ENCODE measurements around the gene LARP1B. TPM values are rescaled to one million over a fixed set of nuclear protein-coding genes. Genes with fewer than 3 reads are reported as not detected.
"Not testable (repeated sequence)": the region's sequence is repeated elsewhere in the genome, so short reads cannot be mapped to it uniquely, and the experiment has no call there.

Gene LARP1B
- total and polyA plus RNA-seq, 4 donors: 17.5 to 69.6 (median 23.7) TPM

DNA sequence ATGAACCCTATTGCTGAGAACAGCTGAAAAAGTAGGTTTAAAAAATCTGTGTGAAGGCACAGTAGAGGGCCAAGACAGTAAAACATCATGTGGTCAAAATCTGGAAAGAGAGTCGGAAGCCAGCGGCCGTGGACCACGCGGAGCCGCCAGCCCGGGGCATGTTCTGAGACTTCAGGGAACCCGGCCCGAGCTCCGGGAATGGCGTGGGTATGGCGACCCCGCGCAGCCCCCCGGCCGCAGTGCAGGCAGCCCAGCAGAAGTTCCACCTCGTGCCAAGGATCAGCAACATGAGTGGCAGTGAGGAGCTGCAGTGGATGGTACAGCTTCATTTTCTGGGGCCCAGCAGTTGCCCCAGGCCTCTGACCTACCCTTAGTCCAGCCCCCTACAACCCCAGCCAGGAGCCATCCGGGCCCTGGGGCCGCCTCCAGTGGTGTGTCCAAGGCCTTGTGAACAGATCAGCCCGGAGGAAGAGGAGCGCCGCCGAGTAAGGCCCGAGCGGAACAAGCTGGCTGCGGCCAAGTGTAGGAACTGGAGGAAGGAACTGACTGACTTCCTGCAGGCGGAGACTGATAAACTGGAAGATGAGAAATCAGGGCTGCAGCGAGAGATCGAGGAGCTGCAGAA lies 94.2 kb downstream of the LARP1B start:
- H3K9me3 ChIP-seq (ENCODE audit: control insufficient read depth in 4 of 4, low read length in 3 of 4): no peaks in the 10 kb centered on the region
- DNase-seq (ENCODE audit: low spot score): no peak
- no peak overlapping the region for H3K27ac ChIP-seq (ENCODE audit: low read depth in 1 of 2, low read length in 2 of 2)
- H3K4me1 ChIP-seq (ENCODE audit: control insufficient read depth in 4 of 4, insufficient read depth in 4 of 4, low read length in 3 of 4): peaks cover 0 to 2% (median 0%) of the 10 kb centered on the region in 4 donors
- H3K9ac ChIP-seq (ENCODE audit: low read depth in 1 of 2, low read length in 2 of 2): no peak overlapping the region
- WGBS: 94% methylated on average over 29 of the region's 29 CpGs
- TF ChIP-seq, protein P1, sequence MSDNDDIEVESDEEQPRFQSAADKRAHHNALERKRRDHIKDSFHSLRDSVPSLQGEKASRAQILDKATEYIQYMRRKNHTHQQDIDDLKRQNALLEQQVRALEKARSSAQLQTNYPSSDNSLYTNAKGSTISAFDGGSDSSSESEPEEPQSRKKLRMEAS (IDR thresholded peaks at IDR 0.05): no peak
- TF ChIP-seq FOXA2 (IDR thresholded peaks at IDR 0.05): no peak
- no peak for TF ChIP-seq GABPA (IDR thresholded peaks at IDR 0.05 in 1 of 2, conservative IDR thresholded peaks at IDR 0.05 in 1 of 2)
- no peak for TF ChIP-seq FOXA1 (IDR thresholded peaks at IDR 0.05)
- TF ChIP-seq, protein P2, sequence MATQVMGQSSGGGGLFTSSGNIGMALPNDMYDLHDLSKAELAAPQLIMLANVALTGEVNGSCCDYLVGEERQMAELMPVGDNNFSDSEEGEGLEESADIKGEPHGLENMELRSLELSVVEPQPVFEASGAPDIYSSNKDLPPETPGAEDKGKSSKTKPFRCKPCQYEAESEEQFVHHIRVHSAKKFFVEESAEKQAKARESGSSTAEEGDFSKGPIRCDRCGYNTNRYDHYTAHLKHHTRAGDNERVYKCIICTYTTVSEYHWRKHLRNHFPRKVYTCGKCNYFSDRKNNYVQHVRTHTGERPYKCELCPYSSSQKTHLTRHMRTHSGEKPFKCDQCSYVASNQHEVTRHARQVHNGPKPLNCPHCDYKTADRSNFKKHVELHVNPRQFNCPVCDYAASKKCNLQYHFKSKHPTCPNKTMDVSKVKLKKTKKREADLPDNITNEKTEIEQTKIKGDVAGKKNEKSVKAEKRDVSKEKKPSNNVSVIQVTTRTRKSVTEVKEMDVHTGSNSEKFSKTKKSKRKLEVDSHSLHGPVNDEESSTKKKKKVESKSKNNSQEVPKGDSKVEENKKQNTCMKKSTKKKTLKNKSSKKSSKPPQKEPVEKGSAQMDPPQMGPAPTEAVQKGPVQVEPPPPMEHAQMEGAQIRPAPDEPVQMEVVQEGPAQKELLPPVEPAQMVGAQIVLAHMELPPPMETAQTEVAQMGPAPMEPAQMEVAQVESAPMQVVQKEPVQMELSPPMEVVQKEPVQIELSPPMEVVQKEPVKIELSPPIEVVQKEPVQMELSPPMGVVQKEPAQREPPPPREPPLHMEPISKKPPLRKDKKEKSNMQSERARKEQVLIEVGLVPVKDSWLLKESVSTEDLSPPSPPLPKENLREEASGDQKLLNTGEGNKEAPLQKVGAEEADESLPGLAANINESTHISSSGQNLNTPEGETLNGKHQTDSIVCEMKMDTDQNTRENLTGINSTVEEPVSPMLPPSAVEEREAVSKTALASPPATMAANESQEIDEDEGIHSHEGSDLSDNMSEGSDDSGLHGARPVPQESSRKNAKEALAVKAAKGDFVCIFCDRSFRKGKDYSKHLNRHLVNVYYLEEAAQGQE (IDR thresholded peaks at IDR 0.05): no peak
- no peak for TF ChIP-seq RAD21 (IDR thresholded peaks at IDR 0.05)
- H3K36me3 ChIP-seq (ENCODE audit: control insufficient read depth in 4 of 4, insufficient read depth in 3 of 4, low read depth in 1 of 4, low read length in 3 of 4): peaks cover 3 to 6% (median 4%) of the 10 kb centered on the region in 4 donors
- H3K4me3 ChIP-seq (ENCODE audit: low read depth in 1 of 3, low read length in 3 of 3): no peak overlapping the region
- H3K27me3 ChIP-seq (ENCODE audit: control insufficient read depth in 4 of 4, insufficient read depth in 4 of 4, low read length in 3 of 4): no peaks in the 10 kb centered on the region

DNA sequence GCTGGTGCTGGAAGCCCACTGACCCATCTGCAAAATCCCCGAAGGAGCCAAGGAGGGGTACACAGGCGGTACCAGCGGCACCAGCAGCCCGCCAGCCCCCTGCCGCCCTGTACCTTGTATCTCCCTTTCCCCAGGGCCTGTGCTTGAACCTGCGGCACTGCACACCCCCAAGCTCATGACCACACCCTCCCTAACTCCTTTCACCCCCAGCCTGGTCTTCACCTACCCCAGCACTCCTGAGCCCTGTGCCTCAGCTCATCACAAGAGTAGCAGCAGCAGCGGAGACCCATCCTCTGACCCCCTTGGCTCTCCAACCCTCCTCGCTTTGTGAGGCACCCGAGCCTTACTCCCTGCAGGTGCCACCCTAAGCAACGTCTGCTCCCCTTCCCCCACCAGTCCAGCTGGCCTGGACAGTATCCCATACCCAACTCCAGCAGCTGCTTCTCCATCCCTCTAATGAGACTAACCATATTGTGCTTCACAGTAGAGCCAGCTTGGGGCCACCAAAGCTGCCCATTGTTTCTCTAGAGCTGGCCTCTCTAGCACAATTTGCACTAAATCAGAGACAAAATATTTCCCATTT lies 94.9 kb downstream of the LARP1B start:
- no peak for TF ChIP-seq HNF4G (IDR thresholded peaks at IDR 0.05)
- TF ChIP-seq RXRA (IDR thresholded peaks at IDR 0.05): no peak
- no peak for TF ChIP-seq SP1 (IDR thresholded peaks at IDR 0.05)
- H3K9ac ChIP-seq (ENCODE audit: low read depth in 1 of 2, low read length in 2 of 2): no peak overlapping the region
- 98% methylated on average over 10 of the region's 10 CpGs for WGBS
- no peak overlapping the region for H3K4me3 ChIP-seq (ENCODE audit: low read depth in 1 of 3, low read length in 3 of 3)
- no peak for DNase-seq (ENCODE audit: low spot score)
- H3K9me3 ChIP-seq (ENCODE audit: control insufficient read depth in 4 of 4, low read length in 3 of 4): no peaks in the 10 kb centered on the region
- H3K4me1 ChIP-seq (ENCODE audit: control insufficient read depth in 4 of 4, insufficient read depth in 4 of 4, low read length in 3 of 4): peaks cover 0 to 2% (median under 1%) of the 10 kb centered on the region in 4 donors
- H3K27ac ChIP-seq (ENCODE audit: low read depth in 1 of 2, low read length in 2 of 2): no peak overlapping the region
- no peaks in the 10 kb centered on the region for H3K27me3 ChIP-seq (ENCODE audit: control insufficient read depth in 4 of 4, insufficient read depth in 4 of 4, low read length in 3 of 4)
- H3K36me3 ChIP-seq (ENCODE audit: control insufficient read depth in 4 of 4, insufficient read depth in 3 of 4, low read depth in 1 of 4, low read length in 3 of 4): peaks cover 3 to 6% (median 4%) of the 10 kb centered on the region in 4 donors

GRCh38 chr4:128156472-128156871 lies 95.4 kb downstream of the LARP1B start:
- 97% methylated on average over 3 of the region's 3 CpGs for WGBS

More at GRCh38 chr4:128156472-128156871, 95.4 kb downstream of the LARP1B start:
- not testable (repeated sequence) for H3K27ac ChIP-seq (ENCODE audit: low read depth in 1 of 2, low read length in 2 of 2); DNase-seq (ENCODE audit: low spot score); H3K9ac ChIP-seq (ENCODE audit: low read depth in 1 of 2, low read length in 2 of 2); H3K4me3 ChIP-seq (ENCODE audit: low read depth in 1 of 3, low read length in 3 of 3); H3K9me3 ChIP-seq (ENCODE audit: control insufficient read depth in 4 of 4, low read length in 3 of 4); H3K36me3 ChIP-seq (ENCODE audit: control insufficient read depth in 4 of 4, insufficient read depth in 3 of 4, low read depth in 1 of 4, low read length in 3 of 4); H3K4me1 ChIP-seq (ENCODE audit: control insufficient read depth in 4 of 4, insufficient read depth in 4 of 4, low read length in 3 of 4); H3K27me3 ChIP-seq (ENCODE audit: control insufficient read depth in 4 of 4, insufficient read depth in 4 of 4, low read length in 3 of 4)
